Measurements from ENCODE around the gene PIP4P1. TPM values are rescaled to one million over a fixed set of nuclear protein-coding genes. Genes with fewer than 3 reads are reported as not detected.

Gene PIP4P1
- total and polyA plus RNA-seq, 2 of the 13 experiments (the other 11 are each of a cell fraction or from before 2014, with no cell fraction given) = 33.4 to 47.0 TPM

- 0 out of 2 replicates have a peak, but pooled peaks have one; percentile 33 for TF ChIP-seq TFAP4 (IDR thresholded peaks at IDR 0.05; ENCODE audit: borderline replicate concordance, low read depth)
- no peak for TF ChIP-seq DPF2 (CRISPR knock-in tag; IDR thresholded peaks at IDR 0.05; ENCODE audit: borderline replicate concordance, low read depth)
- no peak for TF ChIP-seq KDM6A (CRISPR knock-in tag; IDR thresholded peaks at IDR 0.05; ENCODE audit: low read depth)
- peak; percentile 62; the same call in 1 of the 2 replicates for TF ChIP-seq NFKB2 (CRISPR knock-in tag; IDR thresholded peaks at IDR 0.05; ENCODE audit: borderline replicate concordance)
- TF ChIP-seq TMF1 (CRISPR knock-in tag; IDR thresholded peaks at IDR 0.05; ENCODE audit: low read depth) = no peak
- TF ChIP-seq ZNF335 (CRISPR knock-in tag; IDR thresholded peaks at IDR 0.05) = no peak
- TF ChIP-seq POGK (CRISPR knock-in tag; conservative IDR thresholded peaks at IDR 0.05) = 0 out of 2 replicates have a peak, but pooled peaks have one; percentile 34
- TF ChIP-seq ZC3H13 (CRISPR knock-in tag; IDR thresholded peaks at IDR 0.05) = no peak
- peak; percentile 26 for TF ChIP-seq SKI (IDR thresholded peaks at IDR 0.05; ENCODE audit: partially characterized antibody)
- TF ChIP-seq NR3C1 (CRISPR knock-in tag; IDR thresholded peaks at IDR 0.05) = no peak
- peak; percentile 95 for TF ChIP-seq ZNF687 (CRISPR knock-in tag; IDR thresholded peaks at IDR 0.05)
- TF ChIP-seq HIVEP1 (CRISPR knock-in tag; IDR thresholded peaks at IDR 0.05) = no peak
- TF ChIP-seq ZNF326 (CRISPR knock-in tag; IDR thresholded peaks at IDR 0.05; ENCODE audit: borderline replicate concordance) = no peak
- 0 out of 2 replicates have a peak, but pooled peaks have one; percentile 19 for TF ChIP-seq POGZ (CRISPR knock-in tag; IDR thresholded peaks at IDR 0.05)
- no peak for TF ChIP-seq ZNF549 (CRISPR knock-in tag; IDR thresholded peaks at IDR 0.05)
- TF ChIP-seq ZNF572 (CRISPR knock-in tag; IDR thresholded peaks at IDR 0.05) = 0 out of 2 replicates have a peak, but pooled peaks have one; percentile 23
- no peak for TF ChIP-seq SNAPC2 (CRISPR knock-in tag; IDR thresholded peaks at IDR 0.05)
- no peak for TF ChIP-seq ZNF704 (CRISPR knock-in tag; IDR thresholded peaks at IDR 0.05; ENCODE audit: borderline replicate concordance)
- 0 out of 2 replicates have a peak, but pooled peaks have one; percentile 23 for TF ChIP-seq ZFP41 (CRISPR knock-in tag; IDR thresholded peaks at IDR 0.05; ENCODE audit: borderline replicate concordance)
- no peak for TF ChIP-seq IKZF1 (IDR thresholded peaks at IDR 0.05)
- peak; percentile 70 for TF ChIP-seq BCL6 (CRISPR knock-in tag; IDR thresholded peaks at IDR 0.05)
- no peak for TF ChIP-seq SP5 (CRISPR knock-in tag; IDR thresholded peaks at IDR 0.05; ENCODE audit: borderline replicate concordance, low read depth)
- peak; percentile 90 for TF ChIP-seq NR2F2 (IDR thresholded peaks at IDR 0.05; ENCODE audit: borderline replicate concordance, low read depth)
These were observed 31.2 kb downstream of the PIP4P1 start (continued) for GRCh38 chr14:20429801-20430669.
